ENCODE results near the gene ZNF487. TPM values are rescaled to one million over a fixed set of nuclear protein-coding genes. Genes with fewer than 3 reads are reported as not detected.

ZNF487 gene
- total RNA-seq, 3 donors from 2014 or later = 4.2 to 7.6 (median 7.5) TPM

DNA sequence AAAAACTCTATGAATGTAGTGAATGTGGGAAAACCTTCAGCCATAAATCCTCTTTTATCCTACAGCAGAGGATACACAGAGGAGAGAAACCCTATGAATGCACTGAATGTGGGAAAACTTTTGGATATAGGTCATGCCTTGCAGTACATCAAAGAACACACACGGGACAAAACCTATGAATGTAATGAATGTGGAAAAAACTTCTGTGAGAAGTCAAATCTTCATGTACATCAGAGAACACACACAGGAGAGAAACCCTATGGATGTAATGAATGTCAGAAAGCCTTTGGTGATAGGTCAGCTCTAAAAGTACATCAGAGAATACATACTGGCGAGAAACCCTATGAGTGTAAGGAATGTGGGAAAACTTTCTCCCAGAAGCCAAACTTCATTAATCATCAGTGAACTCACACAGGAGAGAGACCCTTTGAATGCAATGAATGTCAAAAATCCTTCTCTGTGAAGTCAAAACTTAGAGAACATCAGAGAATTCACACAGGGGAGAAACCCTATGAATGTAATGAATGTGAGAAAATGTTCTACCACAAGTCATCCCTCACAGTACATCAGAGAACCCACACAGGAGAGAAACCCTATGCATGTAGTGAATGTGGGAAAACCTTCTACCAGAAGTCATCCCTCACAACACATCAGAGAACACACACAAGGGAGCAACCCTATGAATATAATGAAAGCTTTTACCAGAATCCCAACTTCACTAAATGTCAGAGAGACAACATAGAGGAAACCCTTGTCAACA, 45.6 kb downstream of the ZNF487 start:
- no peaks in the 10 kb centered on the region for H3K4me1 ChIP-seq (ENCODE audit: low read depth)
- H3K9me3 ChIP-seq = peaks cover 53% of the 10 kb centered on the region
- DNase-seq (no peak), ATAC-seq (no peak)
- intact Hi-C loops (cut with DNase I, micrococcal nuclease) = no loop called here
- TF ChIP-seq, protein P1, sequence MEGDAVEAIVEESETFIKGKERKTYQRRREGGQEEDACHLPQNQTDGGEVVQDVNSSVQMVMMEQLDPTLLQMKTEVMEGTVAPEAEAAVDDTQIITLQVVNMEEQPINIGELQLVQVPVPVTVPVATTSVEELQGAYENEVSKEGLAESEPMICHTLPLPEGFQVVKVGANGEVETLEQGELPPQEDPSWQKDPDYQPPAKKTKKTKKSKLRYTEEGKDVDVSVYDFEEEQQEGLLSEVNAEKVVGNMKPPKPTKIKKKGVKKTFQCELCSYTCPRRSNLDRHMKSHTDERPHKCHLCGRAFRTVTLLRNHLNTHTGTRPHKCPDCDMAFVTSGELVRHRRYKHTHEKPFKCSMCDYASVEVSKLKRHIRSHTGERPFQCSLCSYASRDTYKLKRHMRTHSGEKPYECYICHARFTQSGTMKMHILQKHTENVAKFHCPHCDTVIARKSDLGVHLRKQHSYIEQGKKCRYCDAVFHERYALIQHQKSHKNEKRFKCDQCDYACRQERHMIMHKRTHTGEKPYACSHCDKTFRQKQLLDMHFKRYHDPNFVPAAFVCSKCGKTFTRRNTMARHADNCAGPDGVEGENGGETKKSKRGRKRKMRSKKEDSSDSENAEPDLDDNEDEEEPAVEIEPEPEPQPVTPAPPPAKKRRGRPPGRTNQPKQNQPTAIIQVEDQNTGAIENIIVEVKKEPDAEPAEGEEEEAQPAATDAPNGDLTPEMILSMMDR (IDR thresholded peaks at IDR 0.05) = no peak
- H3K36me3 ChIP-seq (ENCODE audit: low read depth) = no peaks in the 10 kb centered on the region
- no peak overlapping the region for H3K4me3 ChIP-seq

DNA sequence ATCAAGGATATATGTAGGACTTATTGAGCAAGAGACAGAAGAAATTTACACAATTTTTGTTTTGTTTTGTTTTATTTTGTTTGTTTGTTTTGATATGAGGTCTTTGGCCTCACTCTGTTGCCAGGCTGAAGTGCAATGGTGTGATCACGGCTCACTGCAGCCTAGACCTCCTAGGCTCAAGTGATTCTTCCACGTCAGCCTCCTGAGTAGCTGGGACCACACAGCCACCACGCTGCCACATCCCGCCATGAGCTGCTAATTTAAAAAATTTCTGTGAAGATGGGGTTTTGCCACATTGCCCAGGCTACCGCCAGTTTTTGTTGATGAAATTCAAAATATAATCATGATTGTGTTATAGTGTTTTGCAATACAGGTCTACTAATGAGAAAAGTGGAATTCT, 54.9 kb downstream of the ZNF487 start:
- TF ChIP-seq, protein P1 (IDR thresholded peaks at IDR 0.05) = no peak
- H3K9me3 ChIP-seq = peaks cover 7% of the 10 kb centered on the region
- H3K4me3 ChIP-seq = no peak overlapping the region
- H3K36me3 ChIP-seq (ENCODE audit: low read depth) = no peaks in the 10 kb centered on the region
- ATAC-seq (no peak), DNase-seq (no peak)
- no peaks in the 10 kb centered on the region for H3K4me1 ChIP-seq (ENCODE audit: low read depth)
- intact Hi-C loops (cut with DNase I, micrococcal nuclease) = no loop called here

DNA sequence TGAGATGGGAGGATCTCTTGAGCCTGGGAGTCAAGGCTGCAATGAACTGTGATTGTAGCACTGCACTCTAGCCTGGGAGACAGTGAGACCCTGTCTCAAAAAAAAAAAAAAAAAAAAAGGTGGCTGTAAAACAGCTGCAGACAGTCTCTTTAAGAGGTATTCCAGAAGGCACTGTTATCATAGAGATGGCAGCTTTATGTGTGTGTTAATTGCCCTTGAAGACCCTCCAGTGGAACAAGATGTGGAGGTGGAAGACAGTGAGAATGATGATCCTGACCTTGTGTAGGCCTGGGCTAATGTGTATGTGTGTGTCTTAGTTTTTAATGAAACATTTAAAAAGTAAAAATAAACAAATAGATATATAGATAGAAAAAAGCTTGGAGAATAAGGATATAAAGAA, 66.0 kb downstream of the ZNF487 start:
- DNase-seq = no peak
- H3K4me3 ChIP-seq = no peak overlapping the region
- TF ChIP-seq, protein P1 (IDR thresholded peaks at IDR 0.05) = no peak
- no peaks in the 10 kb centered on the region for H3K36me3 ChIP-seq (ENCODE audit: low read depth)
- intact Hi-C loops (cut with DNase I, micrococcal nuclease) = no loop called here
- no peaks in the 10 kb centered on the region for H3K9me3 ChIP-seq
- no peaks in the 10 kb centered on the region for H3K4me1 ChIP-seq (ENCODE audit: low read depth)
- no peak for ATAC-seq

DNA sequence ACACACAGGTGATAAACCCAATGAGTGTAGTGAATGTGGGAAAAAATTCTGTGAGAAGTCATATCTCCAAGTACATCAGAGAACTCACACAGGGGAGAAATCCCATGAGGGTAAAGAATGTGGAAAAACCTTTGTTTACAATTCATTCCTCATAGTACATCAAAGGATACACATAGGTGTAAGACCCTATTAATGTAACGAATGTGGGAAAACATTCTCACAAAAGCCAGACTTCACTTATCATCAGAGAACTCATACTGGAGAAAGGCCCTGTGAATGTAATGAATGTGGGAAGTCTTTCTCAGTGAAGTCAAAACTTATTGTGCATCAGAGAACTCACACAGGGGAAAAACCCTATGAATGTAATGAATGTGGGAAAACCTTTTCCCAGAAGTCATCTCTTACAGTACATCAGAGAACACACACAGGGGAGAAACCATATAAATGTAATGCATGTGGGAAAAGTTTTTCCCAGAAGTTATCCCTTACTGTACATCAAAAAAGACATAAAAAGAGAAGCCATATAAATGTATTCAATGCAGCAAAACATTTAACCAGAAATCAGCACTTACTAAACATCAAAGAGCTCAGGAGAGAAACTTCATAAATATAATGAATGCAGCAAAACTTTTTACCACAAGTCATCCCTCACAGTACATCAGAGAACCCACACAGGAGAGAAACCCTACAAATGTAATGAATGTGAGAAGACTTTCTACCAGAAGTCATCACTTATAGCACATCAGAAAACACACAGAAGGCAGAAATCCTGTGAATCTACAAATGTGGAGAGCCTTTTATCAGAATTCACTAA, 87.7 kb downstream of the ZNF487 start:
- H3K9me3 ChIP-seq = peaks cover 90% of the 10 kb centered on the region
- intact Hi-C loops (cut with DNase I, micrococcal nuclease) = no loop called here

More for the DNA sequence above, 87.7 kb downstream of the ZNF487 start:
- Histone ChIP-seq H3K4me3 (no peak overlapping the region), H3K4me1 (ENCODE audit: low read depth) (no peaks in the 10 kb centered on the region), H3K36me3 (ENCODE audit: low read depth) (no peaks in the 10 kb centered on the region)
- no peak for ATAC-seq
- DNase-seq = no peak
- TF ChIP-seq, protein P1 (IDR thresholded peaks at IDR 0.05) = no peak

Other genes starting within 250 kb of the ZNF487 start
- 1 to 10 TPM in 1 of 3 donors, under 1 TPM in 2; 0.43 to 1.2 (median 0.58) TPM for gene RASGEF1A, start 170.0 kb upstream of the ZNF487 start, total RNA-seq
- not detected for gene FXYD4, start 65.5 kb upstream of the ZNF487 start, total RNA-seq
- gene HNRNPF, start 27.9 kb upstream of the ZNF487 start, total RNA-seq = 100 to 1,000 TPM; 212 to 229 (median 227) TPM
- gene ZNF239, start 137.5 kb downstream of the ZNF487 start, total RNA-seq = 1 to 10 TPM; 1.5 to 3.7 (median 1.9) TPM
- gene ZNF485, start 169.3 kb downstream of the ZNF487 start, total RNA-seq = 1 to 10 TPM; 2.4 to 5.8 (median 4.3) TPM
- gene ZNF32, start 211.8 kb downstream of the ZNF487 start, total RNA-seq = 10 to 100 TPM; 10.6 to 46.5 (median 14.8) TPM